ENCODE measurements around the gene SLFN14. TPM values are rescaled to one million over a fixed set of nuclear protein-coding genes. Genes with fewer than 3 reads are reported as not detected.
"Not testable (repeated sequence)": the region's sequence is repeated elsewhere in the genome, so short reads cannot be mapped to it uniquely, and the experiment has no call there.

SLFN14 gene
- total RNA-seq, 1 experiment from 2014 or later = not detected

- Histone ChIP-seq H3F3A (ENCODE audit: low read length, unreplicated experiment) (no peaks in the 10 kb centered on the region), H3K9ac (ENCODE audit: low read length) (no peak overlapping the region), H3K9me3 (ENCODE audit: low read length) (no peaks in the 10 kb centered on the region), H4K20me1 (ENCODE audit: low read length) (no peaks in the 10 kb centered on the region), H2AFZ (ENCODE audit: low read length) (no peak overlapping the region), H3K79me2 (ENCODE audit: low read length) (peaks cover 40% of the 10 kb centered on the region), H3K4me3 (ENCODE audit: low read length) (no peak overlapping the region), H3K36me3 (ENCODE audit: low read depth, low read length) (no peaks in the 10 kb centered on the region), H3K4me1 (ENCODE audit: insufficient read depth, low read length) (peaks cover 9% of the 10 kb centered on the region; the same call in 1 of the 2 replicates), H3K27ac (ENCODE audit: low read length) (no peak overlapping the region), H3K4me2 (ENCODE audit: low read length) (0 out of 2 replicates have a peak overlapping the region, but pooled peaks have one; percentile 92), H3K27me3 (ENCODE audit: low read length) (no peaks in the 10 kb centered on the region), H3K9me2 (replicated peaks; ENCODE audit: low read length) (no peaks in the 10 kb centered on the region)
- intact Hi-C loops (cut with micrococcal nuclease) = no loop called here
- CTCF ChIA-PET = no interaction called here
- no peak for DNase-seq
- POLR2A ChIA-PET (ENCODE audit: unreplicated experiment) = no interaction called here
- no peak for ATAC-seq
- TF ChIP-seq, protein P1, sequence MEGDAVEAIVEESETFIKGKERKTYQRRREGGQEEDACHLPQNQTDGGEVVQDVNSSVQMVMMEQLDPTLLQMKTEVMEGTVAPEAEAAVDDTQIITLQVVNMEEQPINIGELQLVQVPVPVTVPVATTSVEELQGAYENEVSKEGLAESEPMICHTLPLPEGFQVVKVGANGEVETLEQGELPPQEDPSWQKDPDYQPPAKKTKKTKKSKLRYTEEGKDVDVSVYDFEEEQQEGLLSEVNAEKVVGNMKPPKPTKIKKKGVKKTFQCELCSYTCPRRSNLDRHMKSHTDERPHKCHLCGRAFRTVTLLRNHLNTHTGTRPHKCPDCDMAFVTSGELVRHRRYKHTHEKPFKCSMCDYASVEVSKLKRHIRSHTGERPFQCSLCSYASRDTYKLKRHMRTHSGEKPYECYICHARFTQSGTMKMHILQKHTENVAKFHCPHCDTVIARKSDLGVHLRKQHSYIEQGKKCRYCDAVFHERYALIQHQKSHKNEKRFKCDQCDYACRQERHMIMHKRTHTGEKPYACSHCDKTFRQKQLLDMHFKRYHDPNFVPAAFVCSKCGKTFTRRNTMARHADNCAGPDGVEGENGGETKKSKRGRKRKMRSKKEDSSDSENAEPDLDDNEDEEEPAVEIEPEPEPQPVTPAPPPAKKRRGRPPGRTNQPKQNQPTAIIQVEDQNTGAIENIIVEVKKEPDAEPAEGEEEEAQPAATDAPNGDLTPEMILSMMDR (conservative IDR thresholded peaks at IDR 0.05; ENCODE audit: low read depth, low read length) = no peak
- TF ChIP-seq EZH2 (IDR thresholded peaks at IDR 0.05; ENCODE audit: low read length, unreplicated experiment) (no peak), EZH2phosphoT487 (IDR thresholded peaks at IDR 0.05; ENCODE audit: borderline replicate concordance, low read length) (no peak)
- TSS peak; percentile 72 for BruUV-seq (replicated peaks)
Observed at GRCh38 chr17:35566968-35567367, 6.3 kb upstream of the SLFN14 start.

GRCh38 chr17:35563181-35563580 lies 2.6 kb upstream of the SLFN14 start:
- BruUV-seq (replicated peaks); H3K9ac ChIP-seq (ENCODE audit: low read length); intact Hi-C loops (cut with micrococcal nuclease); H3K4me1 ChIP-seq (ENCODE audit: insufficient read depth, low read length); H3K36me3 ChIP-seq (ENCODE audit: low read depth, low read length); H3K27me3 ChIP-seq (ENCODE audit: low read length); H3K27ac ChIP-seq (ENCODE audit: low read length); H3K4me2 ChIP-seq (ENCODE audit: low read length); H2AFZ ChIP-seq (ENCODE audit: low read length); H3F3A ChIP-seq (ENCODE audit: low read length, unreplicated experiment); CTCF ChIA-PET; H3K79me2 ChIP-seq (ENCODE audit: low read length); H3K9me2 ChIP-seq (replicated peaks; ENCODE audit: low read length); H4K20me1 ChIP-seq (ENCODE audit: low read length); POLR2A ChIA-PET (ENCODE audit: unreplicated experiment); DNase-seq; H3K9me3 ChIP-seq (ENCODE audit: low read length); H3K4me3 ChIP-seq (ENCODE audit: low read length); ATAC-seq: not testable (repeated sequence)

GRCh38 chr17:35559495-35560210 lies 966 bp downstream of the SLFN14 start:
- Histone ChIP-seq H3K79me2 (ENCODE audit: low read length) (no peaks in the 10 kb centered on the region), H3K4me1 (ENCODE audit: insufficient read depth, low read length) (no peaks in the 10 kb centered on the region), H3K9me2 (replicated peaks; ENCODE audit: low read length) (no peaks in the 10 kb centered on the region), H3K36me3 (ENCODE audit: low read depth, low read length) (no peaks in the 10 kb centered on the region), H3K4me2 (ENCODE audit: low read length) (no peak overlapping the region), H3K9ac (ENCODE audit: low read length) (no peak overlapping the region), H3K27ac (ENCODE audit: low read length) (no peak overlapping the region), H3K27me3 (ENCODE audit: low read length) (peaks cover 12% of the 10 kb centered on the region), H4K20me1 (ENCODE audit: low read length) (no peaks in the 10 kb centered on the region), H3K4me3 (ENCODE audit: low read length) (no peak overlapping the region), H2AFZ (ENCODE audit: low read length) (no peak overlapping the region), H3F3A (ENCODE audit: low read length, unreplicated experiment) (no peaks in the 10 kb centered on the region), H3K9me3 (ENCODE audit: low read length) (no peaks in the 10 kb centered on the region)
- no TSS peak for BruUV-seq (replicated peaks)
- intact Hi-C loops (cut with micrococcal nuclease) = no loop called here
- CTCF ChIA-PET = interaction anchor here (0.6 kb wide), 2 partner anchors 205 to 419 kb away, joined by 5 to 6 read pairs; no protein-coding TSS in a partner anchor
- no peak for TF ChIP-seq EZH2 (IDR thresholded peaks at IDR 0.05; ENCODE audit: low read length, unreplicated experiment)
- TF ChIP-seq EZH2phosphoT487 (IDR thresholded peaks at IDR 0.05; ENCODE audit: borderline replicate concordance, low read length) = no peak
- TF ChIP-seq, protein P1 (conservative IDR thresholded peaks at IDR 0.05; ENCODE audit: low read depth, low read length) = no peak
- POLR2A ChIA-PET (ENCODE audit: unreplicated experiment) = no interaction called here
- ATAC-seq = no peak
- no peak for DNase-seq

All from PC-3 (cell line).